ENCODE measurements around the gene SRGAP2C. TPM values are rescaled to one million over a fixed set of nuclear protein-coding genes. Genes with fewer than 3 reads are reported as not detected.
"Not testable (repeated sequence)": the region's sequence is repeated elsewhere in the genome, so short reads cannot be mapped to it uniquely, and the experiment has no call there.

The SRGAP2C gene
- total RNA-seq, 2 experiments from 2014 or later = 14.7 to 17.8 TPM

- H3K36me3 Mint-ChIP-seq (ENCODE audit: low read depth); H3K4me1 Mint-ChIP-seq; H3K27ac Mint-ChIP-seq; H3K27me3 Mint-ChIP-seq; DNase-seq; intact Hi-C loops (cut with DNase I, micrococcal nuclease); CTCF ChIA-PET; H3K9me3 Mint-ChIP-seq (ENCODE audit: low read depth); POLR2A ChIA-PET; H3K4me3 Mint-ChIP-seq: not testable (repeated sequence)
- ATAC-seq = peak; percentile 19
Observed at GRCh38 chr1:121243913-121244312, 59.1 kb downstream of the SRGAP2C start.

- DNase-seq; CTCF ChIA-PET; H3K27ac Mint-ChIP-seq; ATAC-seq; intact Hi-C loops (cut with DNase I, micrococcal nuclease); H3K4me3 Mint-ChIP-seq; H3K36me3 Mint-ChIP-seq (ENCODE audit: low read depth); H3K4me1 Mint-ChIP-seq; H3K27me3 Mint-ChIP-seq; POLR2A ChIA-PET; H3K9me3 Mint-ChIP-seq (ENCODE audit: low read depth): not testable (repeated sequence)
Observed at GRCh38 chr1:121246399-121246798, 61.6 kb downstream of the SRGAP2C start.

GRCh38 chr1:121252656-121253055 lies 67.9 kb downstream of the SRGAP2C start:
- POLR2A ChIA-PET; H3K4me1 Mint-ChIP-seq; H3K4me3 Mint-ChIP-seq; CTCF ChIA-PET; H3K27me3 Mint-ChIP-seq; H3K36me3 Mint-ChIP-seq (ENCODE audit: low read depth); H3K27ac Mint-ChIP-seq; DNase-seq; ATAC-seq; H3K9me3 Mint-ChIP-seq (ENCODE audit: low read depth); intact Hi-C loops (cut with DNase I, micrococcal nuclease): not testable (repeated sequence)

GRCh38 chr1:121254618-121255017 lies 69.8 kb downstream of the SRGAP2C start:
- POLR2A ChIA-PET; intact Hi-C loops (cut with DNase I, micrococcal nuclease); CTCF ChIA-PET: not testable (repeated sequence)

GRCh38 chr1:121257632-121258031 lies 72.9 kb downstream of the SRGAP2C start:
- CTCF ChIA-PET; H3K9me3 Mint-ChIP-seq (ENCODE audit: low read depth); H3K4me3 Mint-ChIP-seq; H3K27me3 Mint-ChIP-seq; H3K4me1 Mint-ChIP-seq; H3K36me3 Mint-ChIP-seq (ENCODE audit: low read depth); POLR2A ChIA-PET; DNase-seq; ATAC-seq; H3K27ac Mint-ChIP-seq; intact Hi-C loops (cut with DNase I, micrococcal nuclease): not testable (repeated sequence)

More at GRCh38 chr1:121254618-121255017, 69.8 kb downstream of the SRGAP2C start:
- H3K27me3 Mint-ChIP-seq; H3K36me3 Mint-ChIP-seq (ENCODE audit: low read depth); H3K9me3 Mint-ChIP-seq (ENCODE audit: low read depth); DNase-seq; H3K4me1 Mint-ChIP-seq; H3K4me3 Mint-ChIP-seq; ATAC-seq; H3K27ac Mint-ChIP-seq: not testable (repeated sequence)

- CTCF ChIA-PET; H3K4me3 Mint-ChIP-seq; H3K9me3 Mint-ChIP-seq (ENCODE audit: low read depth); H3K4me1 Mint-ChIP-seq; DNase-seq; ATAC-seq; H3K36me3 Mint-ChIP-seq (ENCODE audit: low read depth); intact Hi-C loops (cut with DNase I, micrococcal nuclease); POLR2A ChIA-PET; H3K27me3 Mint-ChIP-seq; H3K27ac Mint-ChIP-seq: not testable (repeated sequence)
Observed at GRCh38 chr1:121258134-121258533, 73.4 kb downstream of the SRGAP2C start.

GRCh38 chr1:121260205-121260604 lies 75.4 kb downstream of the SRGAP2C start:
- H3K27me3 Mint-ChIP-seq; H3K4me1 Mint-ChIP-seq; intact Hi-C loops (cut with DNase I, micrococcal nuclease); ATAC-seq; DNase-seq; H3K36me3 Mint-ChIP-seq (ENCODE audit: low read depth); H3K4me3 Mint-ChIP-seq; POLR2A ChIA-PET; H3K27ac Mint-ChIP-seq; CTCF ChIA-PET; H3K9me3 Mint-ChIP-seq (ENCODE audit: low read depth): not testable (repeated sequence)

GRCh38 chr1:121262163-121262562 lies 77.4 kb downstream of the SRGAP2C start:
- H3K9me3 Mint-ChIP-seq (ENCODE audit: low read depth); H3K27ac Mint-ChIP-seq; POLR2A ChIA-PET; intact Hi-C loops (cut with DNase I, micrococcal nuclease); ATAC-seq; H3K27me3 Mint-ChIP-seq; CTCF ChIA-PET; H3K4me1 Mint-ChIP-seq; DNase-seq; H3K4me3 Mint-ChIP-seq; H3K36me3 Mint-ChIP-seq (ENCODE audit: low read depth): not testable (repeated sequence)

- DNase-seq = peak; percentile 28
- H3K4me3 Mint-ChIP-seq; CTCF ChIA-PET; intact Hi-C loops (cut with DNase I, micrococcal nuclease); H3K4me1 Mint-ChIP-seq; H3K27ac Mint-ChIP-seq; H3K27me3 Mint-ChIP-seq; POLR2A ChIA-PET; H3K36me3 Mint-ChIP-seq (ENCODE audit: low read depth); H3K9me3 Mint-ChIP-seq (ENCODE audit: low read depth): not testable (repeated sequence)
- peak; percentile 88 for ATAC-seq
Observed at GRCh38 chr1:121263789-121264244, 79.0 kb downstream of the SRGAP2C start.

- H3K27ac Mint-ChIP-seq; intact Hi-C loops (cut with DNase I, micrococcal nuclease); H3K9me3 Mint-ChIP-seq (ENCODE audit: low read depth); H3K27me3 Mint-ChIP-seq; CTCF ChIA-PET; H3K4me3 Mint-ChIP-seq; H3K4me1 Mint-ChIP-seq; DNase-seq; POLR2A ChIA-PET; H3K36me3 Mint-ChIP-seq (ENCODE audit: low read depth); ATAC-seq: not testable (repeated sequence)
Observed at GRCh38 chr1:121267072-121267471, 82.3 kb downstream of the SRGAP2C start.

- H3K4me3 Mint-ChIP-seq; POLR2A ChIA-PET; H3K27ac Mint-ChIP-seq; CTCF ChIA-PET; H3K36me3 Mint-ChIP-seq (ENCODE audit: low read depth); DNase-seq; H3K4me1 Mint-ChIP-seq; H3K27me3 Mint-ChIP-seq; intact Hi-C loops (cut with DNase I, micrococcal nuclease); H3K9me3 Mint-ChIP-seq (ENCODE audit: low read depth): not testable (repeated sequence)
- ATAC-seq = peak; percentile 25
Observed at GRCh38 chr1:121269309-121269708, 84.5 kb downstream of the SRGAP2C start.

GRCh38 chr1:121269973-121270372 lies 85.2 kb downstream of the SRGAP2C start:
- DNase-seq, POLR2A ChIA-PET, CTCF ChIA-PET: not testable (repeated sequence)

GRCh38 chr1:121271143-121271715 lies 86.5 kb downstream of the SRGAP2C start:
- H3K4me1 Mint-ChIP-seq; POLR2A ChIA-PET; H3K9me3 Mint-ChIP-seq (ENCODE audit: low read depth); H3K36me3 Mint-ChIP-seq (ENCODE audit: low read depth); H3K27ac Mint-ChIP-seq; CTCF ChIA-PET; DNase-seq; H3K27me3 Mint-ChIP-seq; H3K4me3 Mint-ChIP-seq; intact Hi-C loops (cut with DNase I, micrococcal nuclease): not testable (repeated sequence)
- peak; percentile 40 for ATAC-seq

More at GRCh38 chr1:121269973-121270372, 85.2 kb downstream of the SRGAP2C start:
- H3K36me3 Mint-ChIP-seq (ENCODE audit: low read depth); H3K9me3 Mint-ChIP-seq (ENCODE audit: low read depth); intact Hi-C loops (cut with DNase I, micrococcal nuclease); H3K27me3 Mint-ChIP-seq; H3K4me1 Mint-ChIP-seq: not testable (repeated sequence)
- ATAC-seq = peak; percentile 80
- Mint-ChIP-seq H3K4me3 (peak overlapping the region; percentile 69), H3K27ac (peak overlapping the region; percentile 88)

Data from activated CD4-positive, alpha-beta T cell treated with anti-CD3 and anti-CD28 coated beads for 36 hours (primary cell).